ENCODE data around the gene GATA6.

GATA6 gene

GRCh38 chr18:22169011-22169888 is at the start of gene GATA6:
GATA6 (plus strand) TSS chr18:22169589; CDS start chr18:22171145, 1,556 bp downstream.
- DNase-seq: peak; percentile 90

- DNase-seq: no peak
Observed at GRCh38 chr18:22124970-22125369, 44.4 kb upstream of the GATA6 start.

- DNase-seq: no peak
Observed at GRCh38 chr18:22128954-22129353, 40.4 kb upstream of the GATA6 start.

- DNase-seq: no peak
Observed at GRCh38 chr18:22129778-22130177, 39.6 kb upstream of the GATA6 start.

GRCh38 chr18:22132258-22132657 is 37.1 kb upstream of the GATA6 start:
- no peak for DNase-seq

- no peak for DNase-seq
Observed at GRCh38 chr18:22132763-22133162, 36.6 kb upstream of the GATA6 start.

- peak; percentile 25 for DNase-seq
Observed at GRCh38 chr18:22136395-22136794, 33.0 kb upstream of the GATA6 start.

- DNase-seq: no peak
Observed at GRCh38 chr18:22141211-22141610, 28.2 kb upstream of the GATA6 start.

- DNase-seq: no peak
Observed at GRCh38 chr18:22143347-22144340, 25.7 kb upstream of the GATA6 start.

- DNase-seq: no peak
Observed at GRCh38 chr18:22145160-22145559, 24.2 kb upstream of the GATA6 start.

GRCh38 chr18:22149710-22150109 is 19.7 kb upstream of the GATA6 start:
- no peak for DNase-seq

GRCh38 chr18:22152093-22152492 is 17.3 kb upstream of the GATA6 start:
- no peak for DNase-seq

GRCh38 chr18:22153428-22153827 is 16.0 kb upstream of the GATA6 start:
- no peak for DNase-seq

GRCh38 chr18:22155584-22155983 is 13.8 kb upstream of the GATA6 start:
- DNase-seq: no peak

GRCh38 chr18:22159014-22159413 is 10.4 kb upstream of the GATA6 start:
- no peak for DNase-seq

GRCh38 chr18:22161090-22161489 is 8.3 kb upstream of the GATA6 start:
- DNase-seq: no peak

GRCh38 chr18:22163416-22164161 is 5.8 kb upstream of the GATA6 start:
- no peak for DNase-seq

- no peak for DNase-seq
Observed at GRCh38 chr18:22164337-22165048, 4.9 kb upstream of the GATA6 start.

GRCh38 chr18:22165049-22165602 is 4.3 kb upstream of the GATA6 start:
- no peak for DNase-seq

GRCh38 chr18:22165603-22166068 is 3.8 kb upstream of the GATA6 start:
- no peak for DNase-seq

- no peak for DNase-seq
Observed at GRCh38 chr18:22166069-22166950, 3.1 kb upstream of the GATA6 start.

Data from kidney glomerular epithelial cell (primary cell).